A549 (cell line): ENCODE results near the gene MOK.

Source experiments
- CHD2 ChIP-seq: fragments of 150-350 bp; IDR thresholded peaks from 2 replicates; pipeline ENCODE4 v1.6.1; 2014; ENCODE audit warnings: low read length; ENCODE audit not compliant: partially characterized antibody
- CTCF ChIP-seq: fragments of >200 bp; sonication (Bioruptor Twin); formaldehyde crosslinking; IDR thresholded peaks from 3 replicates; pipeline ENCODE4 v1.5.1; 2016
- ESRRA ChIP-seq: fragments of 150-350 bp; IDR thresholded peaks from 2 replicates; pipeline ENCODE4 v1.6.1; 2014; ENCODE audit warnings: mild to moderate bottlenecking, low read length, borderline replicate concordance
- HMGXB4 ChIP-seq: fragments of 250-450 bp; sonication (Bioruptor Pico); IDR thresholded peaks from 2 replicates; pipeline ENCODE4 v1.5.0; 2021; ENCODE audit warnings: mild to moderate bottlenecking, moderate library complexity, borderline replicate concordance
- MAZ ChIP-seq: fragments of 150-350 bp; IDR thresholded peaks from 2 replicates; pipeline ENCODE4 v1.6.1; 2014; ENCODE audit warnings: antibody characterized with exemption, low read depth, low read length, borderline replicate concordance
- MYC ChIP-seq: IDR thresholded peaks from 2 replicates; pipeline ENCODE4 v1.6.1; 2012; ENCODE audit warnings: mild to moderate bottlenecking, inconsistent platforms, low read length, improper control_type of control experiment, borderline replicate concordance
- POLR2A ChIP-seq: IDR thresholded peaks from 2 replicates; pipeline ENCODE4 v1.6.1; 2012; ENCODE audit warnings: mild to moderate bottlenecking, low read length
- SMC3 ChIP-seq: fragments of >200 bp; sonication (Bioruptor Twin); formaldehyde crosslinking; IDR thresholded peaks from 3 replicates; pipeline ENCODE4 v1.6.1; 2018; ENCODE audit warnings: inconsistent platforms
- ZSCAN20 ChIP-seq: fragments of 250-450 bp; sonication (Bioruptor Pico); IDR thresholded peaks from 2 replicates; pipeline ENCODE4 v1.8.0; 2022; ENCODE audit warnings: mild to moderate bottlenecking, moderate library complexity

GRCh38 chr14:102246071-102246470 lies 58.9 kb downstream of the MOK start:
- TF ChIP-seq CTCF (no peak), SMC3 (no peak), CHD2 (no peak), HMGXB4 (CRISPR knock-in tag) (no peak), ESRRA (no peak), POLR2A (no peak), MAZ (no peak), ZSCAN20 (no peak), MYC (no peak)
